Thyroid gland (tissue), 4 donors: ENCODE results near the gene KRT81.
"Not testable (repeated sequence)": the region's sequence is repeated elsewhere in the genome, so short reads cannot be mapped to it uniquely, and the experiment has no call there.

ENCODE experiments used
- POLR2A ChIP-seq, 2 donors: fragments of 450-650 bp; IDR thresholded peaks; one replicate each; pipeline ENCODE4 v1.6.1; 2017; ENCODE audit warnings: antibody characterized with exemption in 2 of 2, mild to moderate bottlenecking in 2 of 2, moderate library complexity in 1 of 2
- TF ChIP-seq, protein P1 (sequence below), 6 experiments: fragments of 200-600 bp in 3 of 6; fragments of 450-650 bp in 3 of 6; sonication (generic) in 3 of 6; IDR thresholded peaks; one replicate each; pipeline ENCODE4 v1.5.1; 2016 to 2019; ENCODE audit warnings: antibody characterized with exemption in 6 of 6, mild to moderate bottlenecking in 2 of 6, inconsistent platforms in 1 of 6, moderate library complexity in 1 of 6

DNA sequence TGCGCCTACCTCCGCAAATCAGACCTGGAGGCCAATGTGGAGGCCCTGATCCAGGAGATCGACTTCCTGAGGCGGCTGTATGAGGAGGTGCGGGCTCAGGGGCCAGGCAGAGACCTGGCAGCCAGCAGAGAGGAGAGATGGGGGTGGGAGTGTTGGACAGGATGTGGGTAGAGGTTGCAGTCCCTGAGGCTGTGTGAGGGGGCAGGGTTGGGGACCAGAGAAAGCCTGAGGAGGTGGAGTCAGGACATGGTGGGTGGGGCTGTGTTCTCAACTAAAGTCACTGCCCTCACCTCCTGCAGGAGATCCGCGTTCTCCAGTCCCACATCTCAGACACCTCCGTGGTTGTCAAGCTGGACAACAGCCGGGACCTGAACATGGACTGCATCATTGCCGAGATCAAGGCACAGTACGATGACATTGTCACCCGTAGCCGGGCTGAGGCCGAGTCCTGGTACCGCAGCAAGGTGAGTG, 13.6 kb upstream of the KRT81 start:
- TF ChIP-seq, protein P1, sequence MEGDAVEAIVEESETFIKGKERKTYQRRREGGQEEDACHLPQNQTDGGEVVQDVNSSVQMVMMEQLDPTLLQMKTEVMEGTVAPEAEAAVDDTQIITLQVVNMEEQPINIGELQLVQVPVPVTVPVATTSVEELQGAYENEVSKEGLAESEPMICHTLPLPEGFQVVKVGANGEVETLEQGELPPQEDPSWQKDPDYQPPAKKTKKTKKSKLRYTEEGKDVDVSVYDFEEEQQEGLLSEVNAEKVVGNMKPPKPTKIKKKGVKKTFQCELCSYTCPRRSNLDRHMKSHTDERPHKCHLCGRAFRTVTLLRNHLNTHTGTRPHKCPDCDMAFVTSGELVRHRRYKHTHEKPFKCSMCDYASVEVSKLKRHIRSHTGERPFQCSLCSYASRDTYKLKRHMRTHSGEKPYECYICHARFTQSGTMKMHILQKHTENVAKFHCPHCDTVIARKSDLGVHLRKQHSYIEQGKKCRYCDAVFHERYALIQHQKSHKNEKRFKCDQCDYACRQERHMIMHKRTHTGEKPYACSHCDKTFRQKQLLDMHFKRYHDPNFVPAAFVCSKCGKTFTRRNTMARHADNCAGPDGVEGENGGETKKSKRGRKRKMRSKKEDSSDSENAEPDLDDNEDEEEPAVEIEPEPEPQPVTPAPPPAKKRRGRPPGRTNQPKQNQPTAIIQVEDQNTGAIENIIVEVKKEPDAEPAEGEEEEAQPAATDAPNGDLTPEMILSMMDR (IDR thresholded peaks at IDR 0.05), result not testable (repeated sequence)
- TF ChIP-seq POLR2A (IDR thresholded peaks at IDR 0.05), result not testable (repeated sequence)
